ENCODE measurements around the gene ARIH1. TPM values are rescaled to one million over a fixed set of nuclear protein-coding genes. Genes with fewer than 3 reads are reported as not detected.

The ARIH1 gene
- total RNA-seq, 1 donor from 2014 or later = 54.9 TPM

DNA sequence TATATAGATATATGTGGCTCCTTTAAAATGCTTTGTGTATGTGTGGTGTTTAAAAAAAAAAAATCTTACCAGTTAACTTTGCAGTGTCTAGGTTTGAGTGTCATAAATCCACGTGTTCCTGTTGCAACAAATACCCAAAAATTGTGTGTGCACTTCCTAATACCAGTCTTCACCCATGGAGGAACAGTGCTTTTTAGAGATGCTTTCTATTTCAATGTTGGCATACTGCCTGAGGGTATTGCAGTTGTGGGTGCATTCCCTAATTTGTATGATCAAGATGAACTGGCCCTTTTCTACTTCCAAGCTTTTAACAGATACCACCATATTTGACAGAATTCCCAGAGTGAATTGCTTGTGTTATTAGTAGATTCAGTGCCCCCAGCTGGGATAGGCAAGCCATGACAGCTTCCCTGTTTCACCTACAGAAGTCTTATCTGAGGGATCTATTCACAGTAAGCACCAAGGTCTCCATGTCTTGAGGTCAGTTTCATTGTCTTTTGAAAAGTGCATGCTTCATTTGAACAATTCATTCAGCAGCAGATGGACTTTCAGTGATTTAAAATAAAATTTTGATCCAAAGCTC, 111.4 kb downstream of the ARIH1 start:
- no peaks in the 10 kb centered on the region for H3K36me3 ChIP-seq (ENCODE audit: control insufficient read depth, insufficient read depth, low read length)
- DNase-seq (ENCODE audit: low read depth) = no peak
- TF ChIP-seq, protein P1, sequence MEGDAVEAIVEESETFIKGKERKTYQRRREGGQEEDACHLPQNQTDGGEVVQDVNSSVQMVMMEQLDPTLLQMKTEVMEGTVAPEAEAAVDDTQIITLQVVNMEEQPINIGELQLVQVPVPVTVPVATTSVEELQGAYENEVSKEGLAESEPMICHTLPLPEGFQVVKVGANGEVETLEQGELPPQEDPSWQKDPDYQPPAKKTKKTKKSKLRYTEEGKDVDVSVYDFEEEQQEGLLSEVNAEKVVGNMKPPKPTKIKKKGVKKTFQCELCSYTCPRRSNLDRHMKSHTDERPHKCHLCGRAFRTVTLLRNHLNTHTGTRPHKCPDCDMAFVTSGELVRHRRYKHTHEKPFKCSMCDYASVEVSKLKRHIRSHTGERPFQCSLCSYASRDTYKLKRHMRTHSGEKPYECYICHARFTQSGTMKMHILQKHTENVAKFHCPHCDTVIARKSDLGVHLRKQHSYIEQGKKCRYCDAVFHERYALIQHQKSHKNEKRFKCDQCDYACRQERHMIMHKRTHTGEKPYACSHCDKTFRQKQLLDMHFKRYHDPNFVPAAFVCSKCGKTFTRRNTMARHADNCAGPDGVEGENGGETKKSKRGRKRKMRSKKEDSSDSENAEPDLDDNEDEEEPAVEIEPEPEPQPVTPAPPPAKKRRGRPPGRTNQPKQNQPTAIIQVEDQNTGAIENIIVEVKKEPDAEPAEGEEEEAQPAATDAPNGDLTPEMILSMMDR (IDR thresholded peaks at IDR 0.05; ENCODE audit: insufficient read depth, low read length, poor library complexity, severe bottlenecking) = peak; percentile 33
- no peaks in the 10 kb centered on the region for H3K27me3 ChIP-seq (ENCODE audit: control insufficient read depth, insufficient read depth, low read length)
- H3K4me3 ChIP-seq (ENCODE audit: low read depth, low read length) = no peak overlapping the region

DNA sequence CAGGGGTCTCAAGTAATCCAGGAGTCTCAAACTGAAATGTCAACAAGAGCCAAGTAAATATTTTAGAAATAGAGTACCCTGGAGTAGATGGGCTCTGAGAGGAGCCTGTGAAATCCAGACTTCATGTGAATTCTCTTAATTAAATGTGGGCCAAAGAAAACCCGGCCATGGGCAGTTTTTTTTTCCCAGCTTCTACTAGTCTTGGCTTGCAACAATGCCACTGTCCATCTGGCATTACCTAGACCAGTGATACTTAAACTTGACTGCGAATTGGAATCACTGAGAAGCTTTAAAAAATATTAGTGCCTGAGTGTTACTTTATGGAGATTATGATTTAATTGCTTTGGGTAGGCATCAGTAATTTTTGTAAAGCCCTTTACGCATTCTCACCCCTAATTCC, 114.0 kb downstream of the ARIH1 start:
- Histone ChIP-seq H3K4me3 (ENCODE audit: low read depth, low read length) (no peak overlapping the region), H3K27me3 (ENCODE audit: control insufficient read depth, insufficient read depth, low read length) (no peaks in the 10 kb centered on the region), H3K36me3 (ENCODE audit: control insufficient read depth, insufficient read depth, low read length) (no peaks in the 10 kb centered on the region)
- DNase-seq (ENCODE audit: low read depth) = no peak
- TF ChIP-seq, protein P1 (IDR thresholded peaks at IDR 0.05; ENCODE audit: insufficient read depth, low read length, poor library complexity, severe bottlenecking) = no peak

DNA sequence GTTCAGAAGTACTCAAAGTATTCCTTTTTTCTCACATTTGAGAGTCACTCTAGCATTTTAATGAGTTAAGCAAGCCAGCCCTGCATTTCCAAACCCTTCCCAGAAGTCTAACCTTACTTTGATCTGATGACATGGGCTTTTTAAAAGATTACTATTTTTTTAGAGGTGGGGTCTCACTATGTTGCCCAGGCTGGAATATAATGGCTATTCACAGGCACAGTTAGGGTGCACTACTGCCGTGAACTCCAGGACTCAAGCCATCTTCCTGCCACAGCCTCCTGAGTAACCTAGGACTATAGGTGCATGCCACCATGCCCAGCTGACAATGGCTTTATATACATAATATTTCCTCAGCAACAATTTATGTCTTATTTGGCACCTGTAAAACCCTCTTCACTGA, 116.3 kb downstream of the ARIH1 start:
- TF ChIP-seq, protein P1 (IDR thresholded peaks at IDR 0.05; ENCODE audit: insufficient read depth, low read length, poor library complexity, severe bottlenecking) = no peak

DNA sequence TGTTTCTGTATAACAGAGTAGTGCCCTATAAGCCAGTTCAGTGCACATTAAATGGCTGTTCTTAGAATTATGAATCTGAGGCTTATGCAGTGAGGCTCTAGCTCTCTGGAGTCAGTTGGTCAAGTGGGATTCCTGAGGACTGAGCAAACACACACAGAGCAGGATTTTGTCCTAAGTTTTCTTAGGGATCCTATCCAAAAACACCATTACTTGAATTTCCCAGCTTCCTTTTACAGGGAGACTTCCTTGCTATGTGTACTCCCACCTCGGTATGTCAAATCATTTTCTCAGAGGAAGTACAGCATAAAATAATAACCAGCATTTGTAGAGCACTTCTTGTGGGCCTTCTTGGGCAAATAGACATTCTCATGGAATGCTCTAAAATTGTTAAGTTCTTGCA, 117.2 kb downstream of the ARIH1 start:
- DNase-seq (ENCODE audit: low read depth) = no peak
- no peaks in the 10 kb centered on the region for H3K36me3 ChIP-seq (ENCODE audit: control insufficient read depth, insufficient read depth, low read length)
- TF ChIP-seq, protein P1 (IDR thresholded peaks at IDR 0.05; ENCODE audit: insufficient read depth, low read length, poor library complexity, severe bottlenecking) = no peak
- no peak overlapping the region for H3K4me3 ChIP-seq (ENCODE audit: low read depth, low read length)
- no peaks in the 10 kb centered on the region for H3K27me3 ChIP-seq (ENCODE audit: control insufficient read depth, insufficient read depth, low read length)

More for the DNA sequence above, 116.3 kb downstream of the ARIH1 start:
- no peak overlapping the region for H3K4me3 ChIP-seq (ENCODE audit: low read depth, low read length)
- no peaks in the 10 kb centered on the region for H3K27me3 ChIP-seq (ENCODE audit: control insufficient read depth, insufficient read depth, low read length)
- no peaks in the 10 kb centered on the region for H3K36me3 ChIP-seq (ENCODE audit: control insufficient read depth, insufficient read depth, low read length)
- no peak for DNase-seq (ENCODE audit: low read depth)

DNA sequence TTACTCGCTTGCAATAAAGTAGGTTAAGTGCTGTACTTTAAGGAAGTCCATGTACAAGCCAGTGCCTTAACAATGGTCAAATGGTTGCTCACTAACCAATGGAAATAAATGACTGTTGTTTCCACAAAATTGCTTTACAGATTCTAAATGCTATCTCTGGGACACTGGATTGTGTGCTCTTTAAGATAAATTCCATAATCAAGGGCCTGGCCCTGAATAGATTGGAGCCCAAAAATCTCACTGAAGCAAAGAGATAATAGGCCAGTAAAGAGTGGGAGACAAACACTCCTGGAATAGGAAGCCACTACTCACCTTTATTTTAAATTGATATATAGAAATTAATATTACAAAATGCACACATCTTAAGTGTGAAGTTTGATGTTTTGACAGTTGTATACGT, 118.0 kb downstream of the ARIH1 start:
- no peak overlapping the region for H3K4me3 ChIP-seq (ENCODE audit: low read depth, low read length)
- H3K36me3 ChIP-seq (ENCODE audit: control insufficient read depth, insufficient read depth, low read length) = no peaks in the 10 kb centered on the region
- H3K27me3 ChIP-seq (ENCODE audit: control insufficient read depth, insufficient read depth, low read length) = no peaks in the 10 kb centered on the region
- TF ChIP-seq, protein P1 (IDR thresholded peaks at IDR 0.05; ENCODE audit: insufficient read depth, low read length, poor library complexity, severe bottlenecking) = no peak
- no peak for DNase-seq (ENCODE audit: low read depth)

DNA sequence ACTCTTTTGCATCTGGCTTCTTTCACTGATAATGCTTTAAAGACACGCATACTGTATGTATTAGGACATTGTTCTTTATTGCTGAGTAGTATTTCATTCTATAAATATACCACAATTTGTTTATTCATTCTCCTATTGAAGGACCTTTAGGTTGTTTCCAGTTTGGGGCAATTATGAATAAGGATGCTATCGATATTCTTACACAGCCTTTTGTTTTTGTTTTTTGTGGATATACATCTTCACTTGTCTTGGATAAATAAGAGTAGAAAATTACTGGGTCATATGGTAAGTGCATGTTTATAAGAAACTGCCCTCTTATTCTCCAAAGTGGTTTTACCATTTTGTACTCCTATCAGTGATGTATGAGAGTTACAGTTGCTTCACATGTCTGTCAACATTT, 118.5 kb downstream of the ARIH1 start:
- TF ChIP-seq, protein P1 (IDR thresholded peaks at IDR 0.05; ENCODE audit: insufficient read depth, low read length, poor library complexity, severe bottlenecking) = no peak
- Histone ChIP-seq H3K4me3 (ENCODE audit: low read depth, low read length) (no peak overlapping the region), H3K36me3 (ENCODE audit: control insufficient read depth, insufficient read depth, low read length) (no peaks in the 10 kb centered on the region), H3K27me3 (ENCODE audit: control insufficient read depth, insufficient read depth, low read length) (no peaks in the 10 kb centered on the region)
- no peak for DNase-seq (ENCODE audit: low read depth)
